SK-N-MC (cell line): ENCODE measurements around the gene SYS1.

Source experiments
- DNase-seq: peaks from one replicate; pipeline ENCODE4 v3.0.0-alpha.2; 2011; ENCODE audit warnings: low read depth, low spot score
- H3K27ac ChIP-seq: fragments of 200-600 bp; sonication (generic); 2 replicates; pipeline ENCODE4 v1.5.1; 2016; ENCODE audit warnings: mixed run types
- H3K36me3 ChIP-seq: fragments of 200-600 bp; sonication (generic); 2 replicates; pipeline ENCODE4 v1.6.1; 2017; ENCODE audit warnings: antibody characterized with exemption, low read length, mixed read lengths; ENCODE audit not compliant: insufficient read depth
- H3K4me3 ChIP-seq: fragments of 200-600 bp; sonication (generic); 2 replicates; pipeline ENCODE4 v1.5.1; 2016
- H3K9ac ChIP-seq: fragments of 200-600 bp; sonication (generic); 2 replicates; pipeline ENCODE4 v1.8.0; 2017; ENCODE audit warnings: mixed run types, mixed read lengths; ENCODE audit not compliant: insufficient read length
- H3K9me3 ChIP-seq: fragments of 200-600 bp; sonication (generic); 2 replicates; pipeline ENCODE4 v1.6.1; 2017; ENCODE audit warnings: low read depth, mild to moderate bottlenecking, antibody characterized with exemption, low read length, moderate library complexity, mixed read lengths
- EZH2 ChIP-seq: fragments of 200-600 bp; sonication (generic); IDR thresholded peaks from one replicate; pipeline ENCODE4 v1.6.1; 2017; ENCODE audit warnings: antibody characterized with exemption
- FOXP2 ChIP-seq: optimal IDR thresholded peaks from 2 replicates; pipeline ENCODE3; 2011; ENCODE audit warnings: mild to moderate bottlenecking, moderate library complexity; ENCODE audit not compliant: insufficient read depth; ENCODE audit errors: extremely low read length, control extremely low read depth
- POLR2AphosphoS5 ChIP-seq: IDR thresholded peaks from 2 replicates; pipeline ENCODE4 v1.6.1; 2012; ENCODE audit warnings: mild to moderate bottlenecking, low read depth, low read length, borderline replicate concordance

The SYS1 gene

DNA sequence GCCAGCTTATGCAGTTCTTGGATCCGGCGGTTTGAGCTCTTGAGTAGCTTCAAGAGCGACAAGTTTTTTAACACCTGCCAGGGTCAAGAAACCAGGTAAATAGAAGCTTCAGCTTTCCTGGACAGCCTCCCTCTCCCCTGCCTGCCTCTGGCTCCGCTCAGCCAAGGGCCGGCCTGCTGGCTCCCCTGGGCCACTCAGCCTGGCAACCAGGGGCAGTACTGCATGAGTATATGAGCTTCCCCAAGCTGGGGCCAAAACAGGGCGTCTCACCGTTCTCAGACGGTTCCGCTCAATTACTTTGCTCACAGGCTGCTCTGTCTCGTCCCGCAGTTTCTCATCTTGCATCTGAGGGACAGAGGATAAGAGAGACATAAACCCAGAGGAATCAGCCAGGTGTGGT lies 14.3 kb downstream of the SYS1 start:
- no peak for DNase-seq
- no peaks in the 10 kb centered on the region for H3K36me3 ChIP-seq
- H3K9me3 ChIP-seq, result no peaks in the 10 kb centered on the region
- H3K4me3 ChIP-seq, result no peak overlapping the region
- H3K27ac ChIP-seq, result no peak overlapping the region
- TF ChIP-seq EZH2 (no peak), POLR2AphosphoS5 (no peak), FOXP2 (no peak)
- no peak overlapping the region for H3K9ac ChIP-seq

GRCh38 chr20:45378191-45378590 lies 15.2 kb downstream of the SYS1 start, which contains the start of gene TP53TG5:
TP53TG5 (minus strand) TSS chr20:45378325; CDS start chr20:45378236, 89 bp downstream.
- TF ChIP-seq EZH2 (no peak), POLR2AphosphoS5 (no peak), FOXP2 (no peak)
- Histone ChIP-seq H3K9ac (no peak within 1 kb of the TSS), H3K9me3 (no peaks in the 10 kb centered on the region), H3K4me3 (no peak within 1 kb of the TSS), H3K36me3 (no peaks in the 10 kb centered on the region), H3K27ac (no peak within 1 kb of the TSS)
- DNase-seq, result no peak

DNA sequence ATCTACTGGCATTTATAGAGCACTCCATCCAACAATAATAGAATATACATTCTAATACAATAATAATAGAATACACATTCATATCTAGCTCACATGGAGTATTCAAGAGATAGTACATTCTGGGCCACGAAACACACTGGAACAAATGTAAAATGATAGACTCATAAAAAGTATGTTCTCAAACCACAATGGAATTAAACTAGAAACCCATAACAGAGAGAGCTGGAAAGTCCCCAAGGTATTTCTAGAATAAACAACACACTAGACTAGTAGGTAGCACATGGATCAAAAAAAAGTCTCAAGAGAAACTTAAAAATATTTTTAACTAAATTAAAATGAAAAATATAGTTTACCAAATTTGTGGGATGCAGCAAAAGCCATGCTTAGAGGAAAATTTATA lies 24.3 kb downstream of the SYS1 start:
- no peak for TF ChIP-seq EZH2
- no peak for TF ChIP-seq FOXP2
- TF ChIP-seq POLR2AphosphoS5, result no peak
- no peak overlapping the region for H3K9ac ChIP-seq

DNA sequence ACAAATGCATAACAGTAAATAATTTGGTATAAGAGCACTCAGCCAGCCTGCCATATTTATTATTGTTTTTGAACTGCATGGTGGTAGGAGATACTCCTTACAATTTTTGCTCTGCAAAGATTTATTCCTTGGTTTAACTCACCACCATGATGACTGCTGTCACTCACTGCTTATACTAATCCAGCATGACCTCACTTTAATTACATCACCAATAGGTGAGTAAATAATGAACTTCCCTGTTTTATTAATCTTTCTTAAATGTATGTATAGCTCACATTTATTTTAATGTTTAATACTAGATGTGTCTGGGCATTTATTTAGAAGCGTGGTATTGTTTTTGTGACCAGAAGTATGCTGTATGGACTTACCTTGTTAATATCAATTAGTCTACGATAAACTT lies 28.0 kb downstream of the SYS1 start:
- no peak overlapping the region for H3K9ac ChIP-seq
- TF ChIP-seq POLR2AphosphoS5, result no peak
- DNase-seq, result no peak
- H3K27ac ChIP-seq, result no peak overlapping the region
- no peaks in the 10 kb centered on the region for H3K36me3 ChIP-seq
- no peaks in the 10 kb centered on the region for H3K9me3 ChIP-seq
- no peak overlapping the region for H3K4me3 ChIP-seq

More for the DNA sequence above, 24.3 kb downstream of the SYS1 start:
- Histone ChIP-seq H3K36me3 (no peaks in the 10 kb centered on the region), H3K4me3 (no peak overlapping the region), H3K9me3 (no peaks in the 10 kb centered on the region), H3K27ac (no peak overlapping the region)
- no peak for DNase-seq

DNA sequence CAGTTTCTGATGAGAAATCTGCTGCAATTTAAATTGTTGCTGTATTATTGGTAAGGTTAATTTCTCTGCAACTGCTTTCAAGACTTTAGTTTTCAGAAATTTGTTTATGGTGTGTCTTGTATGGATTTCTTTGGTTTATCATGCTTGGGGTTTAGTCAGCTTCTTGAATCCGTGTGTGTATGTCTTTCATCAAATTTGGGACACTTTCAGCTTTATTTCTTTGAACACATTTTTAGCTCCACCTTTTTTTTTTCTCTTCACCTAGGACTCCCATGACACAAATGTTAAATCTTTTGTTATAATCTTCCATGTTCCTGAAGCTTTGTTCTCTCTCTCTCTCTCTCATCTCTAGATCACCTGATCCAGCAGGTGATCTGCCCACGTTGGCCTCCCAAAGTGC lies 28.6 kb downstream of the SYS1 start:
- Histone ChIP-seq H3K4me3 (no peak overlapping the region), H3K9ac (no peak overlapping the region), H3K36me3 (no peaks in the 10 kb centered on the region), H3K9me3 (no peaks in the 10 kb centered on the region), H3K27ac (no peak overlapping the region)
- TF ChIP-seq EZH2, result no peak
- no peak for TF ChIP-seq FOXP2
- no peak for TF ChIP-seq POLR2AphosphoS5
- DNase-seq, result no peak

DNA sequence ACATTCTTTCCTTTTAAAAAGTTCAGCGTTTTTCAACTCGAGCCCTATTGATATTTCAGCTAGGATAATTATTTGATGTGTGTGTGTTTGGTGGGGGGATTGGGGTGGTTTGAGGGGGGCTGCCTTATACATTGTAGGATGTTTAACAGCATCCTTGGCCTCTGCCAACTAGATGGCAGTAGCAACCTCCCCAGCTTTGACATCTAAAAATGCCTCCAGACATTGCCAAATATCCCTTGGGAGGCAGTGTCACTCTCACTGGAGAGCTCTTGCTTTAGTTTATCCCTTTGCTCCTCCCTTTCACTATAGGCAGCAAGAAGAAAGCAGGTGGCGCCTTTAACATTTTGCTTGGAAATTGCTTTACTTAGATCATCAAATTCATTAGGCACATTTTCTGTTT lies 29.8 kb downstream of the SYS1 start:
- Histone ChIP-seq H3K36me3 (no peaks in the 10 kb centered on the region), H3K9me3 (no peaks in the 10 kb centered on the region), H3K9ac (no peak overlapping the region), H3K4me3 (no peak overlapping the region), H3K27ac (no peak overlapping the region)
- DNase-seq, result no peak
- TF ChIP-seq POLR2AphosphoS5, result no peak

DNA sequence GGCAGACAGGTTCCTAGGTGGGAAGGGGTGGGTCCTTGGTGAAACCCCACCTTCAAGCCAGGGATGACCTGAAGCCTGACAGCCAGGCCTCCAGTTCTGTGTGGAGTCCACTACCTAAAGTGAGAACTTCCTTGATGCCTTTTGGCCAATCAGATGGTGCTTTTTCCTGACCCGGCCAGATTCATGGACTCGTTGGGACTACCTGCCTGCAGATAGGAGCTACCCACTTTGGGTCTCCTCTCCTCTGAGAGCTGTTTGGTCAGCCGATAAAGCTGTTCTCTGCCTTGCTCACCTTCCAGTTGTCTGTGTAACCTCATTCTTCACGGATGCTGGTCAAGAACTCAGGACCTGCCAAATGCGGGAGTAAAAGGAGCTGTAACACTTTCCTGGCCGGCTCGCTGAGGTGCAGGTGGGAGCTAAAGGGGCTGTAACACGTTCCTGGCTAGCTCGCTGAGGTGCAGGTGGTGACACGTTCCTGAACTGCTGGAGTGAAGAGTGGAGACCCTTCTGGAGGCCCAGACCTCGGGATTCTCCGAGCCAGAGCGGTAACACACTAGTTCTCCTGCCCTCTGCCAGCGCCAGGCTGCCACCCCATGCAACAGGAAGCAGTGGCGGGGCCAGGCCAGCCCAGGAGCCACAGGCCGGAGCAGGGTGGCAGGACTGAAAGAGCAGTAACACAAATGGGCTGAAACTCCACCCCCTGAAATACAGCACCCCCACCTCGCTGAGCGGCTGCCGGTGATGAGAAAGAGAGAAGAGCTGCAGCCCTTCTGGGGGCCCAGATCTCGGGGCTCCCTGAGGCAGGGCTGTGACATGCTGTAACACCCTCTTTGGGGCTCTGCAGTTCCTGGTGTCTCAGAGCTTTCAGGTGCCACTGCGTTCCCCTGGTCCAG lies 31.5 kb downstream of the SYS1 start:
- no peak for DNase-seq
- Histone ChIP-seq H3K9ac (no peak overlapping the region), H3K27ac (no peak overlapping the region), H3K36me3 (no peaks in the 10 kb centered on the region), H3K4me3 (no peak overlapping the region), H3K9me3 (no peaks in the 10 kb centered on the region)
- no peak for TF ChIP-seq FOXP2
- TF ChIP-seq POLR2AphosphoS5, result no peak
- TF ChIP-seq EZH2, result no peak

DNA sequence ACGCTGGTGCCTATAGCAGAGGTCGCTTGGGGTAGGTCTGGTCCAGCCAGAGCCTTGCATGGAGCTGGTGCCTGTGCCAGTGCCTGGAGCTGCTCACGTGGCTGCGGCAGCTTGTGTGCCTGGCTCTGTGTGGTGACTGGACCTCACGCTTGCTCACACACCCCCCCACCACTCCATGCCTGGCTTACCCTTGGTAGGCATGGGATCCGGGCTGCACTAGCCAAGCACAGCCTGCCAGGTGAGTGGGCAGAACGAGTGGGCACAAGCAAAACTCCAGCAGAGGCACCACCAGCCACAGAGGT lies 32.1 kb downstream of the SYS1 start:
- Histone ChIP-seq H3K36me3 (no peaks in the 10 kb centered on the region), H3K9ac (no peak overlapping the region), H3K4me3 (no peak overlapping the region), H3K27ac (no peak overlapping the region), H3K9me3 (no peaks in the 10 kb centered on the region)
- TF ChIP-seq EZH2 (no peak), FOXP2 (no peak), POLR2AphosphoS5 (no peak)
- DNase-seq, result no peak

DNA sequence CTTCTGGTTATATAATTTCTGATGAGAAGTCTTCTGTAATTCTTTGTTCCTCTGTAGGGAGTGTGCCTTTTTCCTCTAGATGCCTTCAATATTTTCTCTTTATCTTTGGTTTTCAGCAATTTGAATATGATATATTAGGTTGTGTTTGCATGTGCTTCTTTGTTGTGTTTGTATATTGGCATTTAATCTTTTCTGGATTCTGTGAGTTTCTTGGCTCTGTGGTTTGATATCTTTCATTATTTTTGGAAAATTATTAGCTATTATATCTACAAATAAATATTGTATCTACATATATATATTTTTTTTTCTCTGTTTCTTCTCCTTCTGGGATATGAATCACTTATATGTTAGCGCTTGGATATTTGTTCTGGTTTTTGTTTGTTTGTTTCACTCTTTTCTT lies 36.1 kb downstream of the SYS1 start:
- Histone ChIP-seq H3K9me3 (no peaks in the 10 kb centered on the region), H3K36me3 (no peaks in the 10 kb centered on the region), H3K9ac (no peak overlapping the region), H3K27ac (no peak overlapping the region), H3K4me3 (no peak overlapping the region)
- DNase-seq, result no peak
- TF ChIP-seq POLR2AphosphoS5 (no peak), EZH2 (no peak), FOXP2 (no peak)

DNA sequence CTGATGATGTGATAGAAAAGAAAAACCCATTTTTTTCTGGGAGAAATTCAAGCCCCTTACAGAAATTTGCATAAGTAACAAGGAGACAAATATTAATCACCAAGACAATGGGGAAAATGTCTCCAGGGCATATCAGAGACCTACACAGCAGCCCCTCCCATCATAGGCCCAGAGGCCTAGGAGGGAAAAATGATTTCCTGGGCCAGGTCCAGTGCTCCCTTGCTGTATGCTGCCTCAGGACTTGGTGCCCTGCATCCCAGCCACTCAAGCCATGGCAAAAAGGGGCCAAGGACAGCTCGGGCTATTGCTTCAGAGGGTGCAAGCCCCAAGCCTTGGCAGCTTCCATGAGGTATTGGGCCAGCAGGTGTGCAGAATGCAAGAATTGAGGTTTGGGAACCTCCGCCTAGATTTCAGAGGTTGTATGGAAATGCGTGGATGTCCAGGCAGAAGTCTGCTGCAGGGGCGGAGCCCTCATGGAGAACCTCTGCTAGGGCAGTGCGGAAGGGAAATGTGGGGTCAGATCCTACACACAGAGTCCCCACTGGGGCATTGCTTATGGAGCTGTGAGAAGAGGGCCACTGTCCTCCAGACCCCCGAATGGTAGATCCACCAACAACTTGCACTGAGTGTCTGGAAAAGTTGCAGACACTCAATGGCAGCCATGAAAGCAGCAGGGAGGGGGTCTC lies 37.5 kb downstream of the SYS1 start:
- TF ChIP-seq EZH2 (no peak), POLR2AphosphoS5 (no peak), FOXP2 (no peak)
- H3K9me3 ChIP-seq, result no peaks in the 10 kb centered on the region
- DNase-seq, result no peak
- H3K9ac ChIP-seq, result no peak overlapping the region
- no peaks in the 10 kb centered on the region for H3K36me3 ChIP-seq
- H3K4me3 ChIP-seq, result no peak overlapping the region
- H3K27ac ChIP-seq, result no peak overlapping the region
